NCI-H1694 (cell line): Measurements from ENCODE around the gene SNX20.

Experiments
- DNase-seq: peaks from one replicate; lab custom pipeline; 2025; lab: John Stamatoyannopoulos, UW

Gene SNX20

GRCh38 chr16:50657241-50657640 lies 23.9 kb downstream of the SNX20 start:
- DNase-seq: no peak

DNA sequence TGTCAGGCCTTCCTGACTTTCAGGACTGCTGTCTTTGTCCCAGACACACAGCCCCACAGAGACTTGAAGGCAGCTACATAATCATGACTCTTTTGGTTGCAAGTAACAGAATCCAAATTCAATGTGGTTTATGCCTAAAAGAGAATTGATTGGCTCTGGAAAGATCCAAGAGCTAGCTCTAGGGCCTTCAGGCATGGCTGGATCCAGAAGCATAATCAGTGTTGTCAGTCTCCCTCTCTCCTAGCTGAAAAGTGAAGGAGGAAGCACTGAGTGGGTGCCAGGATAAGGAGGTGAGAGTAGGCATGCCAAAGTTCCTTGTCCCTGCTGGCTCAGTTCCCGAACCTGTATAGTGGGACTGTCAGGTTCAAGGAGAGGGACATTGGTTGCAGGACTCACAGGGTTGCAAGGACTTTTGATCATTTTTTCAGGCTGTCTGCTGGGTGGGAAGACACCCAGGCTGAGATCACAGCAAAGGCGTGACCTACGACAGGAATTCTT lies 25.5 kb downstream of the SNX20 start:
- no peak for DNase-seq

GRCh38 chr16:50653633-50654519 lies 27.2 kb downstream of the SNX20 start:
- no peak for DNase-seq

DNA sequence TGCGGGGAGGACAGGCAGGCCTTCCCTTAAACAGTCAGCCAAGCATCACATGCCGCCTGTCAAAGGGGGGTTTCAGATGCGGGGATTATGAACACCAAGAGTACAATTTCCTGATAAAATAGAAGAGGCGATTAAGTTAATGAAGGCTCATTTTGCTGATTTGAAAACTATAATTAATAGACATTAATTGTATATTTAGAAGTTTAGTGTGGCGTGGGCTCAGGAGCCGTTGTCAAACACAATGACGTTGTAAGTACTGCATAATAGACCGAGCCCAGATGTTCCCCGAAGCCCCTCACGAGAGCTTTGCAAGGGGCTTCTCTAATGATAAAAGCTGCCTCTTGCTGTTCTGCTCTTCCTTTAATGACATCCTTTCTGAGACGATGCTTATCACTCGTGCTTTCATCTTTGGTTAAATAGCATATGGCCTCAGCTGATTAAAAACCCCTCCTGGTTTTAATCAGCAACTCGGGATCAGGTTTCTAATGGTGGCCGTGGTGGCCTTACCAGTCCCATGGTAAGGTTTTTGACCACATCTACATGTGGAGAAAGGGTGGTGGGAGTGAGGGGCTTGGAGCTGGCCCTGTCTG lies 28.2 kb downstream of the SNX20 start:
- no peak for DNase-seq

- no peak for DNase-seq
Measured at GRCh38 chr16:50651835-50652438, 29.2 kb downstream of the SNX20 start.

DNA sequence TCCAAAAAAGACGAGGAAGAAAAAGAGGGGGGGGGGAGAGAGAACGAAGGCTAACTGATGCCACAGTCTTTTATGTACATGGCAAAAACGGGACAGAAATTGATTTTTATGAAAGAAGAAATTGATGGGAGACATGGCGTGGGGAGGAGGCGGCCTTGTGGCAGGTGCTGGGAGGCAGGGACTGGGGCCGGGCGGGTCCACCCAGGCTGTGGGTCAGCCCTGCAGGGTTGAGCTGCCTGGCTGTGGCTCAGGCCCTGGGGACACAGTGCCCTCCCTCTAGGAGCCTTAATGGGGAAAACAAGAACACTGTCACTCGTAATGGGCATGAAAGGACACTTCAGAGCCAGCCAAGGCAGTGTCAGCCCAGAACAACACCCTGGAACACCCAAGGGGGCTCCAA lies 34.8 kb downstream of the SNX20 start:
- no peak for DNase-seq

DNA sequence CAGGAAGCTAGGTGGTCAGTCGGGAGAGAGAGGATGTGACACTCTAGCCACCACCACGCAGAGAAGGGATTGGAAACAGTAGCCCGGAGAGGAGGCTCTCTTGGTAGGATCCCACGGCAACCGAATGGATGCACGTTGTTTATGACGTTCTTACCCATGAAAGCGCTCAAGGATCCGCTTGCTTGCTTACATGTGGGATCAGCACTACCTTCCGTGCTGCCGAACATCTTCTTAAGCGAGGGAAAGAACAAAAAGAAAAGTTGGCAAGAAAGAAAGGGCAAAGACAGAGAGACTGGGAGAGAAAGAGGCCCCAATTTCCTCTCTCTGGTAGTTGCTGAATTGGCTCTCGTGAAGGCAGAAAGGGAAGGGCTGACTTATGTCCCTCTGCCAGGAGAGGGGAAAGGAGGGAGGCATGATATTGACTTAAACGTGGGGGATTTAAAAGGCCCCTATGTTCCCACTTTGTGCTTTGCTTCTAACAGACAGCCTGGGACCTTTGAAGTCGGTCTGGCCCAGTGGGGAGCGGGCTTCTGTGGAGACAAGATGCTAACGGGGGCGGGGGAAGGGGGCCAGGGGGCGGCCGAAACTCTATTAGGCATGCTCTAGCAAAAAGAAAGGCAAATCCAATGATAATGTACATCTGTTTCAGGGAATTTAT lies 35.4 kb downstream of the SNX20 start:
- DNase-seq: no peak

- DNase-seq: peak; percentile 3
Measured at GRCh38 chr16:50644729-50645128, 36.4 kb downstream of the SNX20 start.

DNA sequence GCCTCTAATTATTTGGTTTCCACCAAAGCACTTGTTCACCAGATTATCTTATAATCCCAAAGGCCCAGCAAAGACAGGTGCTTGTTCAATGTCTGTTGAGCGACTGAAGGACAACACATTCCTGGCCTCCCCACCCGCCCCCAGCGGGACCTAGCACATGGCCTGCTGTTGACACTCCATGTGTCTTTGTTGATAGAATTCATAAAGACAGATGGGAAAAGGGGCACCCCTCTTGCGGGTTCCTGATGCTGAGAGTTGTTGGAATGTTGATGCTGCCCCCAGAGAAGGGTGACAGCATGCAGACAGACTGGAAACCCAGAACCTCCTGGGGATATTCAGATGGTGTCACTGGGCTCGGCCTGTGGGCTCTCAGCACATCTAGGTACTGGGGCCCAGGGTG lies 36.9 kb downstream of the SNX20 start:
- no peak for DNase-seq

DNA sequence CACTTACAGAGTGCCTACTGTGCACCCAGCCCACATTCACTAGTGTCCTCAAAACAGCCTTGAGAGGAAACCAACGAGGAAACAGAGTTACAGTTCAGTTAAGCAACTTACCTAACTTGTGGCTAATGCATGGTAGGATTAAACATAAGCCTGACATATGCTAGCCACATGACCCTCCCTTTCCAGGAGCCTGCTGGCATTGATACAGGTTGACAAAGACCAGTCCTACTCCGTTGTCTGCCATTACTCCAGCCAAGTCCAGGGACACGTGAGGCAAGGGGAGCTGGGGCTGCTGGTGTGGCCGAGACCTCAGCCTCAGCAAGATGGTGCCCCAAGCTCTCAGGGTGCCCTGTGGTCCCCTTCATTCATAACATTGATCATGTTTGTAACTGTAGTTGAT lies 37.9 kb downstream of the SNX20 start:
- no peak for DNase-seq

DNA sequence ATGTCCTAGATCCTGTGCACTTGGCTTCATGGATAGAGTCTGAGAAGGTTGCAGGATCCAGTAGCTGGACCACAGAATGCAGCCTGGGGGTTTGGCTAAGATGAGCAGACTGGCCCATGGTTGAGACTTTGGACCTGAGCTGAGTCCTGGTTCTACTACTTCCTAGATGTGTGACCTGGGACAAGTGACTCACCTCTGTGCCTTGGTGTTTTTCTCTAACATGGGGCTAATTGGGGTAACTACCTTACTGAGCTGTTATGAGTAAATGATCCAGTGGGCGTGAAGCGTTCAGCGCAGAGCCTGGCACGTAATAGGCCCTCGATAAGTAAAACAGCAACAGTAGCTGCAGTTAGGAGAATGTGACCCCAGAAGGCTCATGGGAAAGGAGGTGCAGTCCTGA lies 38.8 kb downstream of the SNX20 start:
- no peak for DNase-seq

- no peak for DNase-seq
Measured at GRCh38 chr16:50641818-50642187, 39.3 kb downstream of the SNX20 start.

GRCh38 chr16:50640919-50641817 lies 39.9 kb downstream of the SNX20 start:
- DNase-seq: no peak

- no peak for DNase-seq
Measured at GRCh38 chr16:50640391-50640790, 40.7 kb downstream of the SNX20 start.

DNA sequence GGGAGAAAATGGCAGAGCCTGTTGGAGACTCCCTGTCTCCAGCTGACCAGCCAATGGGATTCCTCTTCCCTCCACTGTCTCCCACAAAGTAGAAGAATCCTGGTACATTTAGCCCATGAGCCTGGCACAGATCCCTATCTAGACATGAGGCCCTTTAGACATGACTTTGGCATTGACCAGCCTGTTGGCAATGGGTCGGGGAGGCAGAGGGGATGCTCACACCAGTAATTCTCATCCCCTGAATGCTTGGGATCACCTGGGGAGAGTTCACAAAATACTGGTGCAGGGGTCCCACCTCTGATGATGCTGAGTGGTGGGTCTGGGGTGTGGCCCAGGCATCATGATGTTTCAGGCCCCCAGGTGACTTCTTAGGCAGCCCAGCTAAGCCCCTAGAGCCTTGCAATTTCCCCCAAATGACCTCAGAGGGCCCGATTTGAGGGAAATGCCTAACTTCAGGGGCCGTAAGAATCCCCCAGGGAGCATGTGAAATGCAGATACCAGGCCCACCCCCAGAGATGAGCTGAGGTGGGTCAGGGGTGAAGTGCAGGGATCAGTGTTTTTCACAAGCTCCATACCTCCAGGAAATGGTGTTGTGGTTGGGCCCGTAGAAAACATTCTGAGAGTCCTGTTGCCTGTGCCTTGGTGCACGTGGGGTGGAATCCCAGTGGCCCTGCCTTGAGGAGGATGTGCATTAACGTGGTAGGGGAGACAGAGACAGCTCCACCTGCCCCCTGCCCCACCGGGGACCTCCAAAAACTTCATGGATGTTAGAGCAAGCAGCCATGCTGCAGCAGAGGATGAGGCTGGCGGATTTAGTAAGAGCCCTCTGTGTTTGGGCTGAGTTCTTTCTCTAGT lies 42.1 kb downstream of the SNX20 start:
- DNase-seq: no peak

- no peak for DNase-seq
Measured at GRCh38 chr16:50637716-50638602, 43.2 kb downstream of the SNX20 start.

DNA sequence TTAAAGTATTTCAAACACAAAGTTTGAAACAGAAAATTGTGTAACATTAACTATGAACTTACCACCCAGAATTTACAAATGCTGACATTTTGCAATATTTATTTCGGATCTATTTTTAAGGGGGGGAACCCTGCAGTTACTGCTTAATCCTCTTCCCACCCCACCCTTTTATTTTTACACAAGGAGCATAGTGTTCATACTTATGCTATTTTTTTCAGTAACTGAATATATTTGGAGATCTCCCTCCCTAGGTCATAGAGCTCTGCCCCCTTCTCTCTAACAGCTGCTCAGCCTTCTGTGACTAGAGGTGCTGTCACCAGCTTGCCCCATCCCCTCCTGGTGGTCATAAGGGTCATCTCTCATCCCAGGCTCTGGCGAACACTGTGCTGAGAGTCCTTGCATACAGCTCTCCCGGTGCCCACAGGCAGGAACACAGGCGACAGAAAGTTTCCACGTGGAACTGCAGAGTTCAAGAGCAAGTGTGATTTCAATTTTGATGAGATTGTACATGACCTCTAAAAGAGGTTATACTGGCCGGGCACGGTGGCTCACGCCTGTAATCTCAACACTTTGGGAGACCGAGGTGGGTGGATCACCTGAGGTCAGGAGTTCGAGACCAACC lies 44.2 kb downstream of the SNX20 start:
- no peak for DNase-seq

GRCh38 chr16:50635505-50636392 lies 45.4 kb downstream of the SNX20 start:
- no peak for DNase-seq
